ENCODE measurements around the gene DNAH17. TPM values are rescaled to one million over a fixed set of nuclear protein-coding genes. Genes with fewer than 3 reads are reported as not detected.

Gene DNAH17
- total and polyA plus RNA-seq, 2 of the 8 experiments (the other 6 are each of a cell fraction or from before 2014, with no cell fraction given) = 0.14 to 0.67 TPM

GRCh38 chr17:78454346-78454745 lies 122.8 kb downstream of the DNAH17 start:
- no peaks in the 10 kb centered on the region for H3K9me3 ChIP-seq (ENCODE audit: insufficient read depth in 2 of 2, low read depth in 1 of 2, low read length in 1 of 2)
- 94% methylated on average over 20 of the region's 20 CpGs; no CpG with 5 or more reads in 1 of the 2 experiments for WGBS, 2 experiments (ENCODE audit: extremely low coverage in 1 of 2, insufficient coverage in 1 of 2, insufficient read length in 1 of 2, insufficient replicate concordance in 2 of 2, low coverage in 1 of 2, low lambda C conversion rate in 2 of 2, missing lambda C conversion rate in 1 of 2)
- H3K79me1 ChIP-seq (ENCODE audit: low read depth, low read length) = no peaks in the 10 kb centered on the region
- H2BK120ac ChIP-seq (replicated peaks; ENCODE audit: low read depth, low read length) = no peak overlapping the region
- FAIRE-seq = no peak
- H3K23me2 ChIP-seq (ENCODE audit: low read depth, low read length) = no peaks in the 10 kb centered on the region
- no peak overlapping the region for H3K23ac ChIP-seq (ENCODE audit: insufficient read length)
- H3K36me3 ChIP-seq (ENCODE audit: control insufficient read depth in 2 of 4, insufficient read depth in 4 of 4, low read length in 3 of 4) = no peaks in the 10 kb centered on the region
- no peak overlapping the region for H3K4me3 ChIP-seq (ENCODE audit: extremely low read depth in 1 of 4, insufficient read depth in 2 of 4, low read depth in 3 of 4, low read length in 4 of 4)
- no peaks in the 10 kb centered on the region for H3K79me2 ChIP-seq (ENCODE audit: control insufficient read depth in 1 of 2, insufficient read depth in 2 of 2, low read length in 2 of 2)
- no peak overlapping the region for H3K27ac ChIP-seq (ENCODE audit: low read depth, low read length)
- no peak overlapping the region for H3K4me2 ChIP-seq (ENCODE audit: insufficient read depth in 1 of 2, low read depth in 2 of 2, low read length in 2 of 2)
- no peak overlapping the region for H2AFZ ChIP-seq (ENCODE audit: low read length)
- H3K9ac ChIP-seq (replicated peaks in 1 of 4; ENCODE audit: extremely low read depth in 1 of 4, low read depth in 3 of 4, low read length in 3 of 4) = peak overlapping the region in 1 of 4 experiments; percentile 5; a peak in 1 of 7 replicates
- CTCF ChIA-PET (ENCODE audit: partially characterized antibody) = interaction anchor here (2.0 to 3.2 kb wide), 2 partner anchors 9 to 38 kb away, joined by 5 to 19 read pairs; no protein-coding TSS in a partner anchor
- no peak for DNase-seq (ENCODE audit: low read depth in 1 of 2, low spot score in 2 of 2)
- H3K56ac ChIP-seq (replicated peaks; ENCODE audit: insufficient read length, low read depth, low read length) = no peak overlapping the region
- H2BK12ac ChIP-seq (ENCODE audit: low read depth, low read length) = no peak overlapping the region
- no peak overlapping the region for H2AK5ac ChIP-seq (ENCODE audit: low read depth, low read length)
- no peak overlapping the region for H2BK15ac ChIP-seq (ENCODE audit: low read length)
- H3K4me1 ChIP-seq (replicated peaks in 1 of 4; ENCODE audit: control insufficient read depth in 3 of 4, insufficient read depth in 4 of 4, low read length in 3 of 4) = no peaks in the 10 kb centered on the region; a peak in 1 of 7 replicates
- H2BK5ac ChIP-seq (ENCODE audit: low read depth, low read length) = no peak overlapping the region
- POLR2A ChIA-PET (ENCODE audit: partially characterized antibody) = interaction anchor here (0.8 kb wide), 1 partner anchor 138 kb away, joined by 3 read pairs; no protein-coding TSS in a partner anchor
- no peaks in the 10 kb centered on the region for H3K27me3 ChIP-seq (replicated peaks in 1 of 4; ENCODE audit: control insufficient read depth in 3 of 4, extremely low read depth in 1 of 4, insufficient read depth in 3 of 4, low read length in 3 of 4)
- no peaks in the 10 kb centered on the region for H4K20me1 ChIP-seq (replicated peaks in 1 of 2; ENCODE audit: control insufficient read depth in 1 of 2, insufficient read depth in 2 of 2, low read length in 2 of 2)
- no peak overlapping the region for H4K91ac ChIP-seq (replicated peaks; ENCODE audit: insufficient read length, low read length)
- no peak overlapping the region for H3K18ac ChIP-seq (ENCODE audit: extremely low read depth, low read length)
- H3K14ac ChIP-seq (ENCODE audit: insufficient read length) = no peak overlapping the region
- H4K5ac ChIP-seq (ENCODE audit: insufficient read length, low read depth, low read length) = no peak overlapping the region
- H2BK20ac ChIP-seq (ENCODE audit: low read length) = no peak overlapping the region
- H3K4ac ChIP-seq (replicated peaks; ENCODE audit: insufficient read length, low read depth, low read length) = no peak overlapping the region
- no peak overlapping the region for H4K8ac ChIP-seq (ENCODE audit: extremely low read depth, insufficient read depth, low read length)
- no peak for TF ChIP-seq GABPA (IDR thresholded peaks at IDR 0.05; ENCODE audit: borderline replicate concordance, insufficient read depth, low read length)
